ENCODE measurements around the gene TRDMT1. TPM values are rescaled to one million over a fixed set of nuclear protein-coding genes. Genes with fewer than 3 reads are reported as not detected.

Gene TRDMT1
- total RNA-seq, 1 donor from 2014 or later: 9.0 TPM

DNA sequence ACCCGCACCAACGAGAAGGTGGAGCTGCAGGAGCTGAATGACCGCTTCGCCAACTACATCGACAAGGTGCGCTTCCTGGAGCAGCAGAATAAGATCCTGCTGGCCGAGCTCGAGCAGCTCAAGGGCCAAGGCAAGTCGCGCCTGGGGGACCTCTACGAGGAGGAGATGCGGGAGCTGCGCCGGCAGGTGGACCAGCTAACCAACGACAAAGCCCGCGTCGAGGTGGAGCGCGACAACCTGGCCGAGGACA, 28.2 kb upstream of the TRDMT1 start:
- Mint-ChIP-seq H3K4me3 (peak overlapping the region; percentile 97), H3K27ac (peak overlapping the region; percentile 95), H3K27me3 (peaks cover 38% of the 10 kb centered on the region), H3K36me3 (peaks cover 23% of the 10 kb centered on the region), H3K4me1 (ENCODE audit: unreplicated experiment) (peaks cover 31% of the 10 kb centered on the region), H3K9me3 (no peaks in the 10 kb centered on the region)
- DNase-seq (ENCODE audit: extremely low spot score, unreplicated experiment): no peak
- TF ChIP-seq, protein P1, sequence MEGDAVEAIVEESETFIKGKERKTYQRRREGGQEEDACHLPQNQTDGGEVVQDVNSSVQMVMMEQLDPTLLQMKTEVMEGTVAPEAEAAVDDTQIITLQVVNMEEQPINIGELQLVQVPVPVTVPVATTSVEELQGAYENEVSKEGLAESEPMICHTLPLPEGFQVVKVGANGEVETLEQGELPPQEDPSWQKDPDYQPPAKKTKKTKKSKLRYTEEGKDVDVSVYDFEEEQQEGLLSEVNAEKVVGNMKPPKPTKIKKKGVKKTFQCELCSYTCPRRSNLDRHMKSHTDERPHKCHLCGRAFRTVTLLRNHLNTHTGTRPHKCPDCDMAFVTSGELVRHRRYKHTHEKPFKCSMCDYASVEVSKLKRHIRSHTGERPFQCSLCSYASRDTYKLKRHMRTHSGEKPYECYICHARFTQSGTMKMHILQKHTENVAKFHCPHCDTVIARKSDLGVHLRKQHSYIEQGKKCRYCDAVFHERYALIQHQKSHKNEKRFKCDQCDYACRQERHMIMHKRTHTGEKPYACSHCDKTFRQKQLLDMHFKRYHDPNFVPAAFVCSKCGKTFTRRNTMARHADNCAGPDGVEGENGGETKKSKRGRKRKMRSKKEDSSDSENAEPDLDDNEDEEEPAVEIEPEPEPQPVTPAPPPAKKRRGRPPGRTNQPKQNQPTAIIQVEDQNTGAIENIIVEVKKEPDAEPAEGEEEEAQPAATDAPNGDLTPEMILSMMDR (conservative IDR thresholded peaks at IDR 0.05): no peak

DNA sequence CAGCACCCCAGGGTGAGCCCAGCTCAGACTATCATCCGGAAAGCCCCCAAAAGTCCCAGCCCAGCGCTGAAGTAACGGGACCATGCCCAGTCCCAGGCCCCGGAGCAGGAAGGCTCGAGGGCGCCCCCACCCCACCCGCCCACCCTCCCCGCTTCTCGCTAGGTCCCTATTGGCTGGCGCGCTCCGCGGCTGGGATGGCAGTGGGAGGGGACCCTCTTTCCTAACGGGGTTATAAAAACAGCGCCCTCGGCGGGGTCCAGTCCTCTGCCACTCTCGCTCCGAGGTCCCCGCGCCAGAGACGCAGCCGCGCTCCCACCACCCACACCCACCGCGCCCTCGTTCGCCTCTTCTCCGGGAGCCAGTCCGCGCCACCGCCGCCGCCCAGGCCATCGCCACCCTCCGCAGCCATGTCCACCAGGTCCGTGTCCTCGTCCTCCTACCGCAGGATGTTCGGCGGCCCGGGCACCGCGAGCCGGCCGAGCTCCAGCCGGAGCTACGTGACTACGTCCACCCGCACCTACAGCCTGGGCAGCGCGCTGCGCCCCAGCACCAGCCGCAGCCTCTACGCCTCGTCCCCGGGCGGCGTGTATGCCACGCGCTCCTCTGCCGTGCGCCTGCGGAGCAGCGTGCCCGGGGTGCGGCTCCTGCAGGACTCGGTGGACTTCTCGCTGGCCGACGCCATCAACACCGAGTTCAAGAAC, 27.7 kb upstream of the TRDMT1 start:
- TF ChIP-seq, protein P1 (conservative IDR thresholded peaks at IDR 0.05): no peak
- H3K27me3 Mint-ChIP-seq: peaks cover 38% of the 10 kb centered on the region

DNA sequence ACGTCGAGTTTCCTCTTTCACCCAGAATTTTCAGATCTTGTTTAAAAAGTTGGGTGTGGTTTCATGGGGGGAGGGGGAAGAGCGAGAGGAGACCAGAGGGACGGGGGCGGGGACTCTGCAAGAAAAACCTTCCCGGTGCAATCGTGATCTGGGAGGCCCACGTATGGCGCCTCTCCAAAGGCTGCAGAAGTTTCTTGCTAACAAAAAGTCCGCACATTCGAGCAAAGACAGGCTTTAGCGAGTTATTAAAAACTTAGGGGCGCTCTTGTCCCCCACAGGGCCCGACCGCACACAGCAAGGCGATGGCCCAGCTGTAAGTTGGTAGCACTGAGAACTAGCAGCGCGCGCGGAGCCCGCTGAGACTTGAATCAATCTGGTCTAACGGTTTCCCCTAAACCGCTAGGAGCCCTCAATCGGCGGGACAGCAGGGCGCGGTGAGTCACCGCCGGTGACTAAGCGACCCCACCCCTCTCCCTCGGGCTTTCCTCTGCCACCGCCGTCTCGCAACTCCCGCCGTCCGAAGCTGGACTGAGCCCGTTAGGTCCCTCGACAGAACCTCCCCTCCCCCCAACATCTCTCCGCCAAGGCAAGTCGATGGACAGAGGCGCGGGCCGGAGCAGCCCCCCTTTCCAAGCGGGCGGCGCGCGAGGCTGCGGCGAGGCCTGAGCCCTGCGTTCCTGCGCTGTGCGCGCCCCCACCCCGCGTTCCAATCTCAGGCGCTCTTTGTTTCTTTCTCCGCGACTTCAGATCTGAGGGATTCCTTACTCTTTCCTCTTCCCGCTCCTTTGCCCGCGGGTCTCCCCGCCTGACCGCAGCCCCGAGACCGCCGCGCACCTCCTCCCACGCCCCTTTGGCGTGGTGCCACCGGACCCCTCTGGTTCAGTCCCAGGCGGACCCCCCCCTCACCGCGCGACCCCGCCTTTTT, 26.9 kb upstream of the TRDMT1 start, which contains the start of gene VIM:
Gene VIM (plus strand): TSS at position 151 of the 925 bp plus-strand sequence. CDS start 1,182 bp downstream, outside the sequence.
- Mint-ChIP-seq H3K9me3 (peaks cover under 1% of the 10 kb centered on the region), H3K27me3 (peaks cover 42% of the 10 kb centered on the region), H3K4me1 (ENCODE audit: unreplicated experiment) (peaks cover 25% of the 10 kb centered on the region), H3K27ac (peak within 1 kb of the TSS; percentile 95), H3K4me3 (peak within 1 kb of the TSS; percentile 97), H3K36me3 (peaks cover 14% of the 10 kb centered on the region)
- DNase-seq (ENCODE audit: extremely low spot score, unreplicated experiment): peak; percentile 87
- TF ChIP-seq, protein P1 (conservative IDR thresholded peaks at IDR 0.05): no peak

More for the DNA sequence above, 27.7 kb upstream of the TRDMT1 start:
- Mint-ChIP-seq H3K27ac (peak overlapping the region; percentile 95), H3K9me3 (no peaks in the 10 kb centered on the region), H3K4me1 (ENCODE audit: unreplicated experiment) (peaks cover 26% of the 10 kb centered on the region), H3K36me3 (peaks cover 18% of the 10 kb centered on the region), H3K4me3 (peak overlapping the region; percentile 97)
- DNase-seq (ENCODE audit: extremely low spot score, unreplicated experiment): peak; percentile 88

DNA sequence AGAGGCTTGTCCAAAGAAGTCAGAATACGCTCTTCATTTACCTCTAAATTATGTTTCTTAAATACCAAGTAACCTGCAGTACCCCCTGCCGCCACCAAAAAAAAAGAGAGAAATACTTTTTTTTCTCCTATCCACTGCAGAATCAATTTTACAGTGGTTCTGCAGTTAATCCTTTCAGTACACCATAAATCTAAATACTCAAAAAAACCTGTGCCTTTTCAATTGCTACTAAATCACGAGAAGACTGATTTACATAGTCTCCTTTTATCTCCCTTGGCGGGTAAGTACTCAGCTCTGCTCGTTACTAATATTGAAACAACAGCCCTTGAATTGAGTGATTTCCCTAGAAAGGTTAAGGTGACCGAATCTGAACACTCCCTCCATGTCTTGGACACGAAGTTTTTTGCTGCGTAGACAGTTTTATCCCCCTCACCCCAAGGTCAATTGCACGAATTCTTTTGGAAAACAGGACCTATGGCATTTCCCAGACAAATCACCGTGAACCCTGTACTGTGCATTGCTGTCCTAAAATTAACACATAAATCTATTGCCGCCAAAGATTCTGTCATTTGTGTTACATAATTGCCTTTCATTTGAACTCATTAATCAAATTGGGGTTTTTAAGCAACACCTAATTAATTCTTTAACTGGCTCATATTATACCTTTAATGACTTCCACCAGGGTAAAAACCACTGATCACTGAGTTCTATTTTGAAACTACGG, 26.1 kb upstream of the TRDMT1 start:
- H3K27me3 Mint-ChIP-seq: peaks cover 46% of the 10 kb centered on the region
- no peak for DNase-seq (ENCODE audit: extremely low spot score, unreplicated experiment)

DNA sequence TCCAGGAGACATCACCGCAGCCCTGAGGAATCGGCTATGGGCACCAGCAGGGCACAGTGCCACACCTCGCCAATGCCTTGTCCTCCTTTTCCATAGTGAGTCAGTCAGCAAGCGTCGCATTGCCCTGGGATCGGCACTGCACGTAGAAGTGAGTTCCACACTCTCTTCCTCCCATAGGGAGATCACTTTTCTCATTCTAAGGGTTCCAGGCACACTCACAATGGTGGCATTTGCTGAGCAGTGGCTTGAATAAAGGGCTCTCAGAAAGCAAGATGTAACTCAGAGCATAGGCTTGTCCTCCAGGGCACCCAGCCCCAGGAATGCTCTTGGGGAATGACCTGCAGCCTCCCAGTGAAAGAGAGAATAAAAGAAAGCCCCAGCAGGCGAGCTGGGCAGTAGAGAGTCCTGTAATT, 25.4 kb upstream of the TRDMT1 start:
- TF ChIP-seq, protein P1 (conservative IDR thresholded peaks at IDR 0.05): no peak
- H3K9me3 Mint-ChIP-seq: peaks cover 5% of the 10 kb centered on the region
- peaks cover 49% of the 10 kb centered on the region for H3K27me3 Mint-ChIP-seq
- peaks cover 20% of the 10 kb centered on the region for H3K4me1 Mint-ChIP-seq (ENCODE audit: unreplicated experiment)
- peak overlapping the region; percentile 95 for H3K27ac Mint-ChIP-seq
- no peak for DNase-seq (ENCODE audit: extremely low spot score, unreplicated experiment)
- peaks cover 13% of the 10 kb centered on the region for H3K36me3 Mint-ChIP-seq
- H3K4me3 Mint-ChIP-seq: peak overlapping the region; percentile 97

More for the DNA sequence above, 26.1 kb upstream of the TRDMT1 start:
- peak overlapping the region; percentile 97 for H3K4me3 Mint-ChIP-seq
- TF ChIP-seq, protein P1 (conservative IDR thresholded peaks at IDR 0.05): peak; percentile 84
- H3K4me1 Mint-ChIP-seq (ENCODE audit: unreplicated experiment): peaks cover 24% of the 10 kb centered on the region
- peaks cover 5% of the 10 kb centered on the region for H3K9me3 Mint-ChIP-seq
- peak overlapping the region; percentile 95 for H3K27ac Mint-ChIP-seq
- peaks cover 13% of the 10 kb centered on the region for H3K36me3 Mint-ChIP-seq
